Activated T-cell treated with anti-CD3 and anti-CD28 coated beads, Interleukin-2, amount 50 U/mL, for 1 hour (primary cell): ENCODE data around the gene CDK6.

Source experiments
- DNase-seq: peaks from one replicate; pipeline ENCODE4 v3.0.0-alpha.2; 2020

CDK6 gene

GRCh38 chr7:92699966-92700514 is 136.3 kb downstream of the CDK6 start:
- no peak for DNase-seq

- DNase-seq = no peak
Observed at GRCh38 chr7:92699560-92699959, 136.8 kb downstream of the CDK6 start.

GRCh38 chr7:92698237-92698841 is 138.0 kb downstream of the CDK6 start:
- DNase-seq = no peak

GRCh38 chr7:92697414-92697813 is 139.0 kb downstream of the CDK6 start:
- no peak for DNase-seq

GRCh38 chr7:92697012-92697411 is 139.4 kb downstream of the CDK6 start:
- no peak for DNase-seq

- DNase-seq = no peak
Observed at GRCh38 chr7:92696584-92696983, 139.8 kb downstream of the CDK6 start.

GRCh38 chr7:92695308-92696261 is 140.8 kb downstream of the CDK6 start:
- DNase-seq = no peak

GRCh38 chr7:92694211-92694610 is 142.2 kb downstream of the CDK6 start:
- DNase-seq = no peak

GRCh38 chr7:92693519-92693918 is 142.9 kb downstream of the CDK6 start:
- DNase-seq = no peak

GRCh38 chr7:92691578-92691977 is 144.8 kb downstream of the CDK6 start:
- no peak for DNase-seq

GRCh38 chr7:92685136-92686042 is 151.0 kb downstream of the CDK6 start:
- DNase-seq = peak; percentile 52

GRCh38 chr7:92684274-92684673 is 152.1 kb downstream of the CDK6 start:
- no peak for DNase-seq

- DNase-seq = no peak
Observed at GRCh38 chr7:92682903-92683539, 153.4 kb downstream of the CDK6 start.

- no peak for DNase-seq
Observed at GRCh38 chr7:92682330-92682729, 154.0 kb downstream of the CDK6 start.

- DNase-seq = no peak
Observed at GRCh38 chr7:92681633-92682032, 154.7 kb downstream of the CDK6 start.

GRCh38 chr7:92680442-92680841 is 155.9 kb downstream of the CDK6 start:
- no peak for DNase-seq

GRCh38 chr7:92678291-92678920 is 158.0 kb downstream of the CDK6 start:
- no peak for DNase-seq

- DNase-seq = no peak
Observed at GRCh38 chr7:92674379-92674778, 162.0 kb downstream of the CDK6 start.

- DNase-seq = no peak
Observed at GRCh38 chr7:92671505-92672169, 164.7 kb downstream of the CDK6 start.

- no peak for DNase-seq
Observed at GRCh38 chr7:92670204-92670851, 166.0 kb downstream of the CDK6 start.
